Upper lobe of left lung (tissue), 4 donors: ENCODE results near the gene PKP1.

ENCODE experiments used
- POLR2A ChIP-seq, 4 donors: fragments of 450-650 bp; IDR thresholded peaks; one replicate each; pipeline ENCODE4 v1.5.1; 2016 to 2017; ENCODE audit warnings: antibody characterized with exemption in 4 of 4, mild to moderate bottlenecking in 2 of 4
- POLR2AphosphoS5 ChIP-seq, 2 donors: sonication (generic); formaldehyde crosslinking; IDR thresholded peaks; one replicate each; pipeline ENCODE4 v1.5.1; 2017; ENCODE audit warnings: antibody characterized with exemption in 2 of 2
- TF ChIP-seq, protein P1 (sequence below), 6 experiments: fragments of 450-650 bp in 4 of 6; fragments of 200-600 bp in 2 of 6; sonication (generic) in 2 of 6; IDR thresholded peaks; one replicate each; pipeline ENCODE4 v1.5.1; 2016 to 2019; ENCODE audit warnings: antibody characterized with exemption in 6 of 6

DNA sequence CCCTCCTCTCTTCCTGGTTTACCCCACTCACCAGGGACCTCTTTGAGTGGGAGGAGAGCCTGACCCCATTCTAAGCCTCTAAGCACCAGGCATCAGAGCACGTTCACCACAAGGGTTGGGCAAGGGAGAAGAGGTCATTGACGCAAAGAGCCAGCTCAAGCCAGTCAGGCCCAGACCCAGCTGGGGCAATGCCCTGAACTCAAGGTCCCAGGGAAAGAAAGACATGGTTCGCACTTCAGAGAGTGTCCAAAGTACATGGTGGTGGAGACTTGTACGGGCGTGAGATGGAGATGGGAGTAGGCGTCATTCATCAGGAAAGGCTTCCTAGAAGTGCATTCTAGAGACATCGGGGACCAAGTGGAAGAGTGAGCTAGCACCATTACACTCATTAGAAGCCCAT lies 7.2 kb downstream of the PKP1 start:
- TF ChIP-seq, protein P1, sequence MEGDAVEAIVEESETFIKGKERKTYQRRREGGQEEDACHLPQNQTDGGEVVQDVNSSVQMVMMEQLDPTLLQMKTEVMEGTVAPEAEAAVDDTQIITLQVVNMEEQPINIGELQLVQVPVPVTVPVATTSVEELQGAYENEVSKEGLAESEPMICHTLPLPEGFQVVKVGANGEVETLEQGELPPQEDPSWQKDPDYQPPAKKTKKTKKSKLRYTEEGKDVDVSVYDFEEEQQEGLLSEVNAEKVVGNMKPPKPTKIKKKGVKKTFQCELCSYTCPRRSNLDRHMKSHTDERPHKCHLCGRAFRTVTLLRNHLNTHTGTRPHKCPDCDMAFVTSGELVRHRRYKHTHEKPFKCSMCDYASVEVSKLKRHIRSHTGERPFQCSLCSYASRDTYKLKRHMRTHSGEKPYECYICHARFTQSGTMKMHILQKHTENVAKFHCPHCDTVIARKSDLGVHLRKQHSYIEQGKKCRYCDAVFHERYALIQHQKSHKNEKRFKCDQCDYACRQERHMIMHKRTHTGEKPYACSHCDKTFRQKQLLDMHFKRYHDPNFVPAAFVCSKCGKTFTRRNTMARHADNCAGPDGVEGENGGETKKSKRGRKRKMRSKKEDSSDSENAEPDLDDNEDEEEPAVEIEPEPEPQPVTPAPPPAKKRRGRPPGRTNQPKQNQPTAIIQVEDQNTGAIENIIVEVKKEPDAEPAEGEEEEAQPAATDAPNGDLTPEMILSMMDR (IDR thresholded peaks at IDR 0.05): no peak
- no peak for TF ChIP-seq POLR2A (IDR thresholded peaks at IDR 0.05)
- no peak for TF ChIP-seq POLR2AphosphoS5 (IDR thresholded peaks at IDR 0.05)
